Ascending aorta (tissue), 2 donors: ENCODE results near the gene ING1. TPM values are rescaled to one million over a fixed set of nuclear protein-coding genes. Genes with fewer than 3 reads are reported as not detected.
A peak's percentile ranks its signal among the peaks of the same experiment; 100 is the strongest.
"Not testable (repeated sequence)": the region's sequence is repeated elsewhere in the genome, so short reads cannot be mapped to it uniquely, and the experiment has no call there.

Source experiments
- DNase-seq, 2 donors: peaks; one replicate each; pipeline ENCODE4 v3.0.0-alpha.2; 2019; ENCODE audit warnings: low spot score in 2 of 2
- H3K27ac ChIP-seq, 2 donors: fragments of 200-600 bp; sonication (generic); one replicate each; pipeline ENCODE4 v1.5.1; 2016 to 2017; ENCODE audit warnings: mild to moderate bottlenecking in 1 of 2
- H3K27me3 ChIP-seq: fragments of 200-600 bp; sonication (generic); one replicate; pipeline ENCODE4 v1.5.1; 2017
- H3K36me3 ChIP-seq, 2 donors: fragments of 200-600 bp; sonication (generic); one replicate each; pipeline ENCODE4 v1.5.1; 2016
- H3K4me1 ChIP-seq, 2 donors: fragments of 200-600 bp; sonication (generic); one replicate each; pipeline ENCODE4 v1.5.1; 2016 to 2017; ENCODE audit warnings: mild to moderate bottlenecking in 1 of 2
- H3K4me3 ChIP-seq, 2 donors: fragments of 200-600 bp; sonication (generic); one replicate each; pipeline ENCODE4 v1.5.1; 2016 to 2017; ENCODE audit warnings: mild to moderate bottlenecking in 1 of 2
- H3K9me3 ChIP-seq, 2 donors: fragments of 200-600 bp; sonication (generic); one replicate each; pipeline ENCODE4 v1.5.1; 2016
- CTCF ChIP-seq, 3 experiments: fragments of 200-600 bp in 2 of 3; fragments of 450-650 bp in 1 of 3; sonication (generic) in 2 of 3; IDR thresholded peaks; one replicate each; pipeline ENCODE4 v1.5.1; 2016 to 2019; ENCODE audit warnings: antibody characterized with exemption in 3 of 3, mild to moderate bottlenecking in 1 of 3, moderate library complexity in 1 of 3
- intact Hi-C: fragments of 100-400 bp; cut with DNase I; formaldehyde crosslinking; loops from one replicate; pipeline ENCODE4 v1.15.1; 2023
- total RNA-seq: library from RNA; depleted of rRNA; stranded (reverse); fragments of >200 nt; gene quantifications from one replicate; pipeline ENCODE4 v1.1.0, GENCODE V29; 2016

The ING1 gene
- total RNA-seq, 1 donor from 2014 or later: 12.0 TPM

- Histone ChIP-seq H3K4me1 (peaks cover 0 to 10% of the 10 kb centered on the region in 2 donors), H3K9me3 (no peaks in the 10 kb centered on the region), H3K36me3 (peaks cover 49 to 52% of the 10 kb centered on the region in 2 donors), H3K27me3 (no peaks in the 10 kb centered on the region), H3K27ac (no peak overlapping the region), H3K4me3 (no peak overlapping the region)
- DNase-seq: peak in 1 of 2 donors; percentile 13
- intact Hi-C loops: no loop called here
- no peak for TF ChIP-seq CTCF (IDR thresholded peaks at IDR 0.05)
Observed at GRCh38 chr13:110700641-110701040, 12.9 kb upstream of the ING1 start.

DNA sequence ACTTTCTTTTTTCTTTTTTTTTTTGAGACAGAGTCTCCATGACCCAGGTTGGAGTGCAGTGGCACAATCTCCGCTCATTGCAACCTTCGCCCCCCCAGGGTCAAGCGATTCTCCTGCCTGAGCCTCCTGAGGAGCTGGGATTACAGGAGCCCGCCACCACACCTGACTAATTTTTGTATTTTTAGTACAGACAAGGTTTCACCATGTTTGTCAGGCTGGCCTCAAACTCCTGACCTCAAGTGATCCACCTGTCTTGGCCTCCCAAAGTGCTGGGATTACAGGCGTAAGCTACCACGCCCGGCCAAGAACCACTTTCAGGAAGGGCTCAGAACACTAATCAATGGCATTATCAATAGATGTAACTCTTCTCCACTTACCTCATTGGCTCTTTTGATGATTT is 12.4 kb upstream of the ING1 start:
- H3K4me3 ChIP-seq, H3K27ac ChIP-seq, H3K9me3 ChIP-seq, intact Hi-C loops, H3K27me3 ChIP-seq, DNase-seq: not testable (repeated sequence)
- peaks cover 0 to 10% of the 10 kb centered on the region in 2 donors for H3K4me1 ChIP-seq
- peaks cover 49 to 52% of the 10 kb centered on the region in 2 donors for H3K36me3 ChIP-seq

GRCh38 chr13:110702089-110702488 is 11.4 kb upstream of the ING1 start:
- intact Hi-C loops: no loop called here
- no peaks in the 10 kb centered on the region for H3K9me3 ChIP-seq
- H3K27ac ChIP-seq: no peak overlapping the region
- peak in 1 of 2 donors; percentile 11 for DNase-seq
- H3K27me3 ChIP-seq: no peaks in the 10 kb centered on the region
- peaks cover 40 to 44% of the 10 kb centered on the region in 2 donors for H3K36me3 ChIP-seq
- no peak for TF ChIP-seq CTCF (IDR thresholded peaks at IDR 0.05)
- H3K4me3 ChIP-seq: no peak overlapping the region
- peaks cover 0 to 16% of the 10 kb centered on the region in 2 donors for H3K4me1 ChIP-seq

DNA sequence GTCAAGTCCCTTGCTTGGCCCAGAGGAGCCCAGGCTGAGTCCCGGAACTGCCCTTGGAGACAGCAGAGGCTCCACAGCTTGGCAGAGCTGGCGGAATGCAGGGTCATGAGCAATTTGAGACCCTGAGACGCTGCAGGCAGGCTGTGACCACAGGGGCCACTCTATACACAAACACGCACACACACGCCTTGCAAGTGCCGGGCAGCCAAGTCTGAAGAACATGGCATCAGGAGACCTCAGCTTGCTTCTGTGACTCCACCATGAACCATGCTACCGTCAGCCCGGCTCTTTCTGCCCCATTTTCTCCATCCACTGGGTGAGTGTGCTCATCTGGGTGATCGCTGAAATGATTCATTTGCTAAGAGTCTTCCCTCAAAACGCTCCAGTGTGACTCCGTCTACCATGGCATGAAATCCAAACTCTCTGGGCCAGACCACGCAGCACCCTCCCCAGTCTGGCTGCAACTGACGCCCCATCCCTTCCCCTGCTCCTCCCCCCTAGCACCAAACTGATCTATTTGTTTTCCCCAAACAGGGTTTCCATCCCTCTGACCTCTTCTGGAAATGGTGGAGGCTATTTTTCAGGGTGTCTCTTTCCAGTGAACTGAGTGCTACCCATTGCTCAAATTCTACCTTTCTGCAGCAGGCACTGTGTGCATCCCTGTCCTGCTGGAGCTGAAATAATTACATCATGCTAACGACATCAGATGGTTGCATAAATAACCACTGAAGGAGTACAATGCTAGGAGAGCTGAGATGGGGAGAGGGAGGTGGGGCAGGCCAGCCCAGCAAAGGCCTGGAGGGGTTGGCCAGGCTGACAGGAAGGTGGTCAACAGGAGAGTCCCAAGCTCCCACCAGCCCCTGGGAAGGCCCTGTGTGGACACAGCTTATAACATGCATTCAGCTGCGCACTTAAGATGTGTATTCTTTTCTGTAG is 10.6 kb upstream of the ING1 start:
- peak in 1 of 2 donors; percentile 64 for DNase-seq
- Histone ChIP-seq H3K9me3 (no peaks in the 10 kb centered on the region), H3K4me3 (no peak overlapping the region), H3K27me3 (no peaks in the 10 kb centered on the region), H3K4me1 (peaks cover 0 to 16% of the 10 kb centered on the region in 2 donors), H3K36me3 (peaks cover 32 to 37% of the 10 kb centered on the region in 2 donors), H3K27ac (no peak overlapping the region)
- intact Hi-C loops: no loop called here
- TF ChIP-seq CTCF (IDR thresholded peaks at IDR 0.05): no peak

GRCh38 chr13:110705356-110705825 is 8.1 kb upstream of the ING1 start:
- Histone ChIP-seq H3K4me3 (peak overlapping the region; percentile 69 to 81), H3K4me1 (peaks cover 0 to 16% of the 10 kb centered on the region in 2 donors), H3K27ac (peak overlapping the region; percentile 65 to 71), H3K36me3 (peaks cover 10 to 11% of the 10 kb centered on the region in 2 donors), H3K27me3 (no peaks in the 10 kb centered on the region), H3K9me3 (no peaks in the 10 kb centered on the region)
- no peak for DNase-seq
- intact Hi-C loops: no loop called here
- no peak for TF ChIP-seq CTCF (IDR thresholded peaks at IDR 0.05)
